ENCODE measurements around the gene XPA.

DNA sequence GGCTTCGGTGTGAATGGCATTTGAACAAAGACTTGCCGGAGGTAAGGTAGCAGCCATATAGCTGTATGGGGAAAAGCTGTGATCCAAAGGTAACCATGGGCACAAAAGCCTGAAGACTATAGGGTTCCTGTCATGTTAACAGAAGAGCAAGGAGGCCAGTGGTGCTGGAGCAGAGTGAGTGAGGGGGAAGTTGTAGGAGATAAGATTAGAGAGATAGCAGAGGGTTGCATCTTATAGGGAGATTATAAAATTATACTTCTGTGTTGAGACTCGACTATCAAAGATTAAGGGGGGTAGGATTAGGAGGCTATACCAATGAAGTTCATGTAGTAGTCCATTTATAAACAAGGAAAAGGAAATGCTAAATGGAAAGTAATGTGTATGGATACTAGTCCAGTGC lies 60.2 kb downstream of the XPA start:
- TF ChIP-seq BACH2 (CRISPR knock-in tag; IDR thresholded peaks at IDR 0.05; ENCODE audit: borderline replicate concordance) (no peak), CSDC2 (CRISPR knock-in tag; IDR thresholded peaks at IDR 0.05) (no peak), RARB (CRISPR knock-in tag; IDR thresholded peaks at IDR 0.05) (no peak), ZNF565 (CRISPR knock-in tag; conservative IDR thresholded peaks at IDR 0.05; ENCODE audit: low read depth) (no peak), ZFP3 (CRISPR knock-in tag; IDR thresholded peaks at IDR 0.05) (no peak), ESRRG (CRISPR knock-in tag; IDR thresholded peaks at IDR 0.05) (no peak), TOX (CRISPR knock-in tag; IDR thresholded peaks at IDR 0.05; ENCODE audit: borderline replicate concordance) (no peak), ZNF8 (CRISPR knock-in tag; IDR thresholded peaks at IDR 0.05) (no peak), GLIS3 (CRISPR knock-in tag; IDR thresholded peaks at IDR 0.05) (no peak)
- TF ChIP-seq, protein P1, sequence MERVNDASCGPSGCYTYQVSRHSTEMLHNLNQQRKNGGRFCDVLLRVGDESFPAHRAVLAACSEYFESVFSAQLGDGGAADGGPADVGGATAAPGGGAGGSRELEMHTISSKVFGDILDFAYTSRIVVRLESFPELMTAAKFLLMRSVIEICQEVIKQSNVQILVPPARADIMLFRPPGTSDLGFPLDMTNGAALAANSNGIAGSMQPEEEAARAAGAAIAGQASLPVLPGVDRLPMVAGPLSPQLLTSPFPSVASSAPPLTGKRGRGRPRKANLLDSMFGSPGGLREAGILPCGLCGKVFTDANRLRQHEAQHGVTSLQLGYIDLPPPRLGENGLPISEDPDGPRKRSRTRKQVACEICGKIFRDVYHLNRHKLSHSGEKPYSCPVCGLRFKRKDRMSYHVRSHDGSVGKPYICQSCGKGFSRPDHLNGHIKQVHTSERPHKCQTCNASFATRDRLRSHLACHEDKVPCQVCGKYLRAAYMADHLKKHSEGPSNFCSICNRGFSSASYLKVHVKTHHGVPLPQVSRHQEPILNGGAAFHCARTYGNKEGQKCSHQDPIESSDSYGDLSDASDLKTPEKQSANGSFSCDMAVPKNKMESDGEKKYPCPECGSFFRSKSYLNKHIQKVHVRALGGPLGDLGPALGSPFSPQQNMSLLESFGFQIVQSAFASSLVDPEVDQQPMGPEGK (CRISPR knock-in tag; IDR thresholded peaks at IDR 0.05; ENCODE audit: borderline replicate concordance) = no peak
- TF ChIP-seq, protein P2, sequence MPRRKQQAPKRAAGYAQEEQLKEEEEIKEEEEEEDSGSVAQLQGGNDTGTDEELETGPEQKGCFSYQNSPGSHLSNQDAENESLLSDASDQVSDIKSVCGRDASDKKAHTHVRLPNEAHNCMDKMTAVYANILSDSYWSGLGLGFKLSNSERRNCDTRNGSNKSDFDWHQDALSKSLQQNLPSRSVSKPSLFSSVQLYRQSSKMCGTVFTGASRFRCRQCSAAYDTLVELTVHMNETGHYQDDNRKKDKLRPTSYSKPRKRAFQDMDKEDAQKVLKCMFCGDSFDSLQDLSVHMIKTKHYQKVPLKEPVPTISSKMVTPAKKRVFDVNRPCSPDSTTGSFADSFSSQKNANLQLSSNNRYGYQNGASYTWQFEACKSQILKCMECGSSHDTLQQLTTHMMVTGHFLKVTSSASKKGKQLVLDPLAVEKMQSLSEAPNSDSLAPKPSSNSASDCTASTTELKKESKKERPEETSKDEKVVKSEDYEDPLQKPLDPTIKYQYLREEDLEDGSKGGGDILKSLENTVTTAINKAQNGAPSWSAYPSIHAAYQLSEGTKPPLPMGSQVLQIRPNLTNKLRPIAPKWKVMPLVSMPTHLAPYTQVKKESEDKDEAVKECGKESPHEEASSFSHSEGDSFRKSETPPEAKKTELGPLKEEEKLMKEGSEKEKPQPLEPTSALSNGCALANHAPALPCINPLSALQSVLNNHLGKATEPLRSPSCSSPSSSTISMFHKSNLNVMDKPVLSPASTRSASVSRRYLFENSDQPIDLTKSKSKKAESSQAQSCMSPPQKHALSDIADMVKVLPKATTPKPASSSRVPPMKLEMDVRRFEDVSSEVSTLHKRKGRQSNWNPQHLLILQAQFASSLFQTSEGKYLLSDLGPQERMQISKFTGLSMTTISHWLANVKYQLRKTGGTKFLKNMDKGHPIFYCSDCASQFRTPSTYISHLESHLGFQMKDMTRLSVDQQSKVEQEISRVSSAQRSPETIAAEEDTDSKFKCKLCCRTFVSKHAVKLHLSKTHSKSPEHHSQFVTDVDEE (CRISPR knock-in tag; IDR thresholded peaks at IDR 0.05) = no peak
- TF ChIP-seq, protein P3, sequence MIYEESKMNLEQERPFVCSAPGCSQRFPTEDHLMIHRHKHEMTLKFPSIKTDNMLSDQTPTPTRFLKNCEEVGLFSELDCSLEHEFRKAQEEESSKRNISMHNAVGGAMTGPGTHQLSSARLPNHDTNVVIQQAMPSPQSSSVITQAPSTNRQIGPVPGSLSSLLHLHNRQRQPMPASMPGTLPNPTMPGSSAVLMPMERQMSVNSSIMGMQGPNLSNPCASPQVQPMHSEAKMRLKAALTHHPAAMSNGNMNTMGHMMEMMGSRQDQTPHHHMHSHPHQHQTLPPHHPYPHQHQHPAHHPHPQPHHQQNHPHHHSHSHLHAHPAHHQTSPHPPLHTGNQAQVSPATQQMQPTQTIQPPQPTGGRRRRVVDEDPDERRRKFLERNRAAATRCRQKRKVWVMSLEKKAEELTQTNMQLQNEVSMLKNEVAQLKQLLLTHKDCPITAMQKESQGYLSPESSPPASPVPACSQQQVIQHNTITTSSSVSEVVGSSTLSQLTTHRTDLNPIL (CRISPR knock-in tag; IDR thresholded peaks at IDR 0.05; ENCODE audit: low read depth) = no peak

Data from SK-N-SH treated with all-trans-retinoic acid at 6 μM for 48 hours (cell line).